Activated T-helper 17 cell treated with anti-CD3 and anti-CD28 coated beads, Interleukin-2, amount 50 U/mL, for 72 hours (primary cell): ENCODE measurements around the gene TMEM218. TPM values are rescaled to one million over a fixed set of nuclear protein-coding genes. Genes with fewer than 3 reads are reported as not detected.

Experiments used
- ATAC-seq: fragments of 150-1000 bp; cut with Tn5 transposase; replicated peaks from 2 replicates; pipeline ENCODE4 v1.10.0; 2021; ENCODE audit warnings: mild to moderate bottlenecking, moderate library complexity
- H3K27ac Mint-ChIP-seq: one replicate; pipeline ENCODE4 v1.8.0; 2022; ENCODE audit warnings: mixed read lengths
- H3K27me3 Mint-ChIP-seq: one replicate; pipeline ENCODE4 v1.8.0; 2022; ENCODE audit warnings: mixed read lengths
- H3K36me3 Mint-ChIP-seq: one replicate; pipeline ENCODE4 v1.8.0; 2022; ENCODE audit warnings: low read depth, mild to moderate bottlenecking, mixed read lengths
- H3K4me1 Mint-ChIP-seq: one replicate; pipeline ENCODE4 v1.8.0; 2022; ENCODE audit warnings: mixed read lengths
- H3K4me3 Mint-ChIP-seq: one replicate; pipeline ENCODE4 v1.8.0; 2022; ENCODE audit warnings: mild to moderate bottlenecking, mixed read lengths
- H3K9me3 Mint-ChIP-seq: one replicate; pipeline ENCODE4 v1.8.0; 2022; ENCODE audit warnings: mixed read lengths
- total RNA-seq, 2 donors: library from RNA; stranded (reverse); gene quantifications; one replicate each; pipeline ENCODE4 v1.2.3, GENCODE V29; 2022

Gene TMEM218
- 10 to 100 TPM; 11.3 to 14.2 TPM for total RNA-seq

DNA sequence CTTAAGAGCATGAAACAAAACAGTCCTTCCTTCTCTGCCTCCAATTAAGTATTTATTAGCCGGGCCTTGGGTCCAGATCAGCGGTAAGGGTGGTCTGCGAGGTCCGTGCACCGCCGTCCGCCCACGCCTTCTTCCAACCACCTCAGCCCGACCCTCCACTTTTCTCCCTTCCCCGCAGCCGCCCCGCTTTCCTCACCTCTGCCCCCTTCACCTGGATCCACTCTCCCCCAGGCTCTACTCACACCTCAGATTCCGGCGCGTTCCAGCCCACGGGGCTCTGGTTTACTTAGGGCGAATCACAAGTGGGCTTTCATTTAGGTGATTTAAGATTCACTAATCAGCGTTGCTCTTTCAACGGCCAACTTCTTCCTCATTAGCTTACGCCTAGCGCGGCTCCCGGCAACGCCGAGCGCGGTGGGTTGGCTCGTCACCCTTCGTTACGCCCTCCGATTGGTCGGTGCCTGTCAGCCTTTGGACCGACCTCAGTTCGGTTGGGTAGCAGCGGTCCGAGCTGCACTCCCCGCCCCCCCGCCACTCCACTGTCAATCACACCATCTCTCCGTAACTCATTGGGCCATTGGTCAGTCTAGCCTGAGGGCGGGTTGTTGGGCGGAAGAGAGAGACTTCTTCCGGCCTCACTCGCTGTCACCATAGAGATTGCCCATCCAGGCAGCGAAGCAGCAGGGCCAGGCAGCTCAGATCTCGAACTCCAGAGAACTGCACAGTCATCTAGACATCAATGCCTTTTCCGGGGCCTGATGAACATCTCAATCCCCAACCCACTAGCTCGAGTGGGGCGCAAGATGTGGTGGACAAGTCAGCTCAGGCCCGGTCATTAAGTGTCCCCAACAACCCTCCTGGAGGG lies at the start of gene TMEM218:
TSS of gene TMEM218 (minus strand) at position 284 of the 865 bp plus-strand sequence. CDS start 9,385 bp downstream, outside the sequence.
- Mint-ChIP-seq H3K4me1 (peaks cover 9% of the 10 kb centered on the region), H3K9me3 (peaks cover 5% of the 10 kb centered on the region), H3K4me3 (peak within 1 kb of the TSS; percentile 99), H3K27me3 (no peaks in the 10 kb centered on the region), H3K27ac (peak within 1 kb of the TSS; percentile 99), H3K36me3 (peaks cover 8% of the 10 kb centered on the region)
- peak; percentile 99 for ATAC-seq

DNA sequence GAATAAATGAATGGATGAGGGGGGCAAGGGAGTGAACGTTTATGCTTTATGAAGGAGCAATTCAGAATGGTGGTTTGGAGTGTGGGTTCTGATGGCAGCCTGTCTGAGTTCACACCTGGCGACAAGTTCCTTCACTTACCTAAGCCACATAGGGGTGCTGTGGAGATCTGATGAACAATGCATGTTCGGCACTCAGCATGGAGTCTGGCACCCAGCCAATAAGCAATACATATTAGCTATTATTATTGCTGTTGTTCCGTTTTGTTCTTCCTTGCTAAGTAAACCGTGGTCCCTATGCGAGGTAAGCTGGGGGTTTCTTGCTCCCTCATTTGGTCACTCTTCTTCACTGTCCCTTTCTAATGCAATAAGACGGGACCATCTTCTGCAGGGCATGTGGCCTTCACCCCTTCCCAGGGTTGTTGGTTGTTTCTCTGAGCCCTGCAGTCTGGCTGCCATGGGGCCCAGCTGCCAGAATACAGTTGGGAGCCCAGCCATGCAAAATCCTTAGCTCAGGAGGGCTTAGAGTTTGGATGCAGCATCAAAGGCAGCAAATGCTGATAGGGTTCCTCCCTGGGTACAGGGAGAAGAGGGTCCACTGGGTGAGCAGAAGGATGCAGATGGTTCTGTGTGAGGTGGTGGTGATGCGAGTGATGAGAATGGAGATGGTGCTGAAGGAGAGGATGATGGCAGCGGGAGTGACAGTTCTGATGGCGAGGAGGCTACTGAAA lies 46.7 kb upstream of the TMEM218 start:
- Mint-ChIP-seq H3K9me3 (no peaks in the 10 kb centered on the region), H3K4me3 (no peak overlapping the region), H3K27ac (no peak overlapping the region), H3K4me1 (no peaks in the 10 kb centered on the region), H3K36me3 (no peaks in the 10 kb centered on the region), H3K27me3 (peaks cover 48% of the 10 kb centered on the region)
- no peak for ATAC-seq

DNA sequence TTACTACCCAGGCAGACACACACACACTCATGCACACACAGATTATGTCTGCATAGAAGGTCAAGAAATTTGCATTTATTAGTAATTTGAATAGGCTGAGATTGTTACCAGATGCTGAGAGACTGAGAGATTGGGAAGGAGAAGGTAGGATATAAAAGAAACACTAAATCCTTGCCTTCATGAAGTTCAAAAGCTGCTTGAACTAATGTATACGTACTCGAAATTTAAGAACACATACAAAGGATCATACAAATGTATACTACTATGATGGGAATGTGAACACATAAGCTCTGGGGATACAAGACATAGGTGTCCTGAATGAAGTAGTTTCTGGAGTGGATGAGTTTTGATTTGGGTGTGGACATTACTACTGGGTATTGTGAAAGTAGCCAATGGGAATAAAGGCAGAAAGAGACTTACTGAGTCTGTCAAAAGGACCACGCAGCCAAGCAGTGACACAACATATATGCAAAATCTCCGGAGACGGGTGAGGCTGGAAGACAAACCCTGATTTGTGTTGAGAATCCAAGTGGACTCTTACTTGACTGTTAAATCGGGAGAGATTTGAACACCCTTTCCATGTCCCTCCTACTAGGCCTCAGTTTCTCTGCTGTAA lies 45.8 kb upstream of the TMEM218 start:
- Mint-ChIP-seq H3K4me1 (no peaks in the 10 kb centered on the region), H3K36me3 (no peaks in the 10 kb centered on the region), H3K4me3 (no peak overlapping the region), H3K27ac (no peak overlapping the region), H3K9me3 (no peaks in the 10 kb centered on the region), H3K27me3 (peaks cover 45% of the 10 kb centered on the region)
- no peak for ATAC-seq

DNA sequence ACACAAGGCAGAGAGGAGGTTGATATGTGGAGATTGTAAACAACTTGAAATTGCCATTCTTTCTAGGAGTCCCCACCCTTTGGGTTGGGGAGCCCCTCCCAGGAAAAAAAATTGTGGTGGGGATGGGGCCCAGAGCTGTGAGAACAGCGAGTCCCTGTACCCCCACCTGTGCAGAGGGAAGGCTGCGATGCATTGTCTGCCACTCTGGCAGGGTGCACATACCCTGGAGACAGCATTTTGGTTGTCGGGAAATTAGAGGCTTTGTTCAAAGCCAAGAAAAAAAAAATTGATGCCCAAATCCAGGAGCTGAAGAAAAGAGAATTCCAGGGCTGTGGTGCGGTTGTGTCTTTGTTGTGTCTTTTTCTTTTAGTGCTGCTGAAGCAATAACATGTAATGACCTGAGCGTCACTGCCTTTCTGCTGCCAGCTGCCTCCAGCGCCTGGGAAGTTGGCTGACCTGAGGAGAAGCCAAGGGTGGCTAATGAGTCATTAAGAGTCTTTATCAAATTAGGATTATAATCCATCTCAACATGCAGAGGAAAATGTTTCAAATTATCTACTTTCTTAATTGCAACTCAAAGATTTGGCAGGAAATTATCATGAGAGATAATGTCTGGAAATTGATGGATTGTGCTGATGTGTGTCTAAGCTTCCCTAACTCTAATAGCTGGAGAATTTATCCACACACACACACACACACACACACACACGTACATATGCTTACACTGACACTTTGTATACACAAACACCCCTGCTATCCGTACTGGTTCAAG lies 45.1 kb upstream of the TMEM218 start:
- Mint-ChIP-seq H3K4me1 (no peaks in the 10 kb centered on the region), H3K27ac (no peak overlapping the region), H3K36me3 (no peaks in the 10 kb centered on the region), H3K9me3 (no peaks in the 10 kb centered on the region), H3K27me3 (peaks cover 41% of the 10 kb centered on the region), H3K4me3 (no peak overlapping the region)
- ATAC-seq, result no peak

DNA sequence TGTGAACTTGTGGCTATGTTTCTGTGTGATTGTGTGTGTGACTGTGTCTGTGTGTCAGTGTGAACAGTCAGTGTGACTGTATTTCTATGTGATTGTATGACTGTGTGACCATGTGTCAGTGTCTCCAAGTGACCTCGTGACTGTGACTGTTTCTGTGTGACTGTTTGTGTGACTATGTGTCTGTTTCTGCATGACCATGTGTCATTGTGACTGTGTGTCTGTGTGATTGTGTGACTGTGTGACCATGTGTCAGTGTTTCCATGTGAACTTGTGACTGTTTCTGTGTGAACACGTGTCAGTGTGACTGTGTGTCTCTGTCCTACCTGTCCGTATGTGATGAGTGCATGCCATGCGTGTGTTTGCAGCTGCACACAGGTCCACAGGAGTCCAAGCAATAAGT lies 44.3 kb upstream of the TMEM218 start:
- H3K36me3 Mint-ChIP-seq, result no peaks in the 10 kb centered on the region
- no peak for ATAC-seq
- peaks cover 38% of the 10 kb centered on the region for H3K27me3 Mint-ChIP-seq
- H3K4me1 Mint-ChIP-seq, result no peaks in the 10 kb centered on the region
- no peak overlapping the region for H3K4me3 Mint-ChIP-seq
- H3K9me3 Mint-ChIP-seq, result no peaks in the 10 kb centered on the region
- no peak overlapping the region for H3K27ac Mint-ChIP-seq

DNA sequence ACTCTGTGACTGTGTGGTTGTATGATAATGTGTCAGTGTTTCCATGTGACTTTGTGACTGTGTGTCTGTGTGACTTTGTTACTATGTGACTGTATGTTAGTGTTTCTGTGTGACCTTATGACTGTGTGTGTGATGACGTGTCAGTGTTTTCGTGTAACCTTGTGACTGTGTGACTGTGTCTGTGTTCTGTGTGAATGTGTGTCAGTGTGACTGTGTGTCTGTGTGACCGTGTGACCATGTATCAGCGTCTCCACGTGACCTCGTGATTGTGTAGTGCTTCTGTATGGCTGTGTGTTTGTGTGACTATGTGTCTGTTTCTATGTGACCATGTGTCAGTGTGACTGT lies 43.6 kb upstream of the TMEM218 start:
- no peak overlapping the region for H3K27ac Mint-ChIP-seq
- peaks cover 31% of the 10 kb centered on the region for H3K27me3 Mint-ChIP-seq
- peak; percentile 24 for ATAC-seq
- no peaks in the 10 kb centered on the region for H3K9me3 Mint-ChIP-seq
- H3K4me1 Mint-ChIP-seq, result no peaks in the 10 kb centered on the region
- no peaks in the 10 kb centered on the region for H3K36me3 Mint-ChIP-seq
- H3K4me3 Mint-ChIP-seq, result no peak overlapping the region

DNA sequence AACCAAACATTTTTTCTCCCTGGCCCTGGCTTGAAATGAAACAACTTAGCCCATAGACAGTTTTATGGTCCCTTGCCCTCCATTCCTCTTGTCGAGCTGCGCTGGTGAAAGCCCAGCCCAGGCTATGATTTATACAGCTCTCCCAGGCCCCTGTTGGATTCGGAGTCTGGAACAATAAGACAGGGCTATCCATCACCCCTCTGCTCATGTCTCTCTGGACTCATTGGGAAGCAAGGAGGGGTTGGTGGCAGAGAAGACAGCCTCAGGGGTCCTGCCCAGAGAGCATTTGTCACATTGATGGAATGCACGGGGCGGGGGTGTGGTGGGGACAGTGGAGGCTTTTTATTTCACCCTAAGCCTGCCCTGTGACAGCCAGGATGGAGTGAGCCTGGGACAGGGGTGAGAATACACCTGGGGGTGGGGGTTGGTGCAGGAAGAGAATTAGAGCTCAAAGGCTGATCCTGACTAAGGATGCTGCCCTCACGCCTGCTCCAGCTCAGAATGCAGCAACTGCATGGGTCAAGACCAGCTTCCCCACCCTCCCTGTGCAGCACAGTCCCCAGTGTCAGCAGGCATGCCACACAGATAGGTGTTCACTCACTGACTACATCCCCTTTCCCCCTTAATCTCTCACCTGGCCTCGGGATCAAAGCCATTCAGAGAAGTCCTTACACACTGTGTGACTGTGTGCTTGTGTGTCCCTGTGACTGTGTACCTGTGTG lies 43.1 kb upstream of the TMEM218 start:
- no peak overlapping the region for H3K27ac Mint-ChIP-seq
- no peaks in the 10 kb centered on the region for H3K36me3 Mint-ChIP-seq
- H3K4me1 Mint-ChIP-seq, result no peaks in the 10 kb centered on the region
- H3K9me3 Mint-ChIP-seq, result no peaks in the 10 kb centered on the region
- no peak overlapping the region for H3K4me3 Mint-ChIP-seq
- H3K27me3 Mint-ChIP-seq, result peaks cover 30% of the 10 kb centered on the region
- no peak for ATAC-seq

DNA sequence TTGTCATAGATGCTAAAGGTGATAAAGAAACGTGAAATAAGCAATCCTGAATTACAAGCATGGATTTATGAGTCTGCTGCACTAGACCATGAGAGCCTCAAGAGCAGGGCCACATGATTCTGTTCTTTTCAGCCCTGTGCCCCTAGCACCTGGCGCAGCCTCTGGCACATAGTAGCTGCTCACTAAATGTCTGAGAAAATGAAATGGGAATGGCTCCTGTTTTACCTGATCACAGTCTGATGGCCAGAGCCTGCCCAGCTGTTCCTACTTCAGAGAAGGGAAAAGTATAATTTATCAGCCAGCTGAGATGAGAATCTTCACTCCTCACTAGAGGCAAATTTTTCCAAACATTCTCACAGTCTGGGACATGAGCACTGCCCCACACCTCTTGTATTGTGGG lies 42.4 kb upstream of the TMEM218 start:
- no peak for ATAC-seq
- Mint-ChIP-seq H3K36me3 (no peaks in the 10 kb centered on the region), H3K4me1 (no peaks in the 10 kb centered on the region), H3K4me3 (no peak overlapping the region), H3K27me3 (peaks cover 30% of the 10 kb centered on the region), H3K9me3 (no peaks in the 10 kb centered on the region), H3K27ac (no peak overlapping the region)

DNA sequence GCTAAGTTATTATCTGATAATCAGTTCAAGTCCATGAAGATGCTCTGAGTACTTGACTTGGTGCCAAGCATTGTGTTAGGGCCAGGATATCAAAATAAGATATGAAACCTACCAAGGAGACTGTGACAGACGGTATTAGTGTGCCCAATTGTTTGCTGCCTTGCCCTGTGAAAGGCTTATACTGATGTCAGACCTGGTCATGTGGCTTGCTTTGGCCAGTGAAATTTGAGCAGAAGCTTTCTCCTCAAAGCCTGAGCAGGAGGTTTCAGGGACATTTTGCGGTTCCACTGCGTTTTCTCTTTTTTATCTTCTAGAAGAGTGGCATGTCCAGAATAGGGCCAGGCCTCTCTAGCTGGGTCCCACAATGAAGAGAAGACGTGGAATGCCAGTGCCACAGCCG lies 37.3 kb upstream of the TMEM218 start:
- Mint-ChIP-seq H3K27me3 (peaks cover 9% of the 10 kb centered on the region), H3K27ac (no peak overlapping the region), H3K9me3 (no peaks in the 10 kb centered on the region), H3K4me1 (no peaks in the 10 kb centered on the region), H3K4me3 (no peak overlapping the region), H3K36me3 (no peaks in the 10 kb centered on the region)
- no peak for ATAC-seq

DNA sequence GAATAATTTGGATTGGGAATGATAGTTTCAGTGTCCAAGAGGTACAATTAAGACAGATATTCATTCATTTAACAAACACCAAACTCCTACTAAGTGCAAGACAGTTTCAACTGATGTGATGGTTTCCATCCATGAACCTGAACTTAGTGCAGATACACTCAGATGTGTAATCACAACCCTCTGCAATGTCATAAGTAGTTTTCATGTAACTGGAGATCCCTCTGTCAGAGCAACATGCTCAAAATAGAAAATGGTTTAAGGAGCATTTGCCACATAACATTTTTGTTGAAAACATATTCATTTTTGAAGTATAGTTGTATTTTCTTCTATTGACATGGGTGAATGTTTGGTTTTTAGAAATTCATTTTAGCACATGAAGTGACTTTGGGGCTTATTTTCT lies 36.6 kb upstream of the TMEM218 start:
- Mint-ChIP-seq H3K27ac (no peak overlapping the region), H3K36me3 (no peaks in the 10 kb centered on the region), H3K27me3 (peaks cover 9% of the 10 kb centered on the region), H3K4me1 (no peaks in the 10 kb centered on the region), H3K4me3 (no peak overlapping the region), H3K9me3 (no peaks in the 10 kb centered on the region)
- ATAC-seq, result no peak

DNA sequence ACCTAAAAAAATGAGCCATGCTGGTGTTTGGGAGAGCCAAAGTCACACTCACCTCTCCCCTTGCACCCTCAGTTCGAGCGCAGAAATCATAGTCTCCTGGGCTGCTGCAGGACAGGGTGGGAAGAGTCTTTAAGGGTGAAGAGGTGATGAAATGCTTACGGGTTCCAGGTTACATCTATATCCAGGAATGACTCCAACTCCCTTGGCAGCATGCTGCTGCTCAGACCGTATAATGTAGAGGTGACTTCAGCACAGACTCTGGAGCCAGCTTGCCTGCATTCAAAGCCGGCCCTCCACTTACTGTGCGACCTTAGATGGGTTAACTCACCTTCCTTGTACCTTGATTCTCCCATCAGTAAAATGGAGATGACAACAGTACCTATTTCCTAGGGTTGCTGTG lies 35.9 kb upstream of the TMEM218 start:
- Mint-ChIP-seq H3K4me3 (no peak overlapping the region), H3K4me1 (no peaks in the 10 kb centered on the region), H3K27me3 (peaks cover 12% of the 10 kb centered on the region), H3K27ac (no peak overlapping the region), H3K9me3 (no peaks in the 10 kb centered on the region), H3K36me3 (no peaks in the 10 kb centered on the region)
- no peak for ATAC-seq

DNA sequence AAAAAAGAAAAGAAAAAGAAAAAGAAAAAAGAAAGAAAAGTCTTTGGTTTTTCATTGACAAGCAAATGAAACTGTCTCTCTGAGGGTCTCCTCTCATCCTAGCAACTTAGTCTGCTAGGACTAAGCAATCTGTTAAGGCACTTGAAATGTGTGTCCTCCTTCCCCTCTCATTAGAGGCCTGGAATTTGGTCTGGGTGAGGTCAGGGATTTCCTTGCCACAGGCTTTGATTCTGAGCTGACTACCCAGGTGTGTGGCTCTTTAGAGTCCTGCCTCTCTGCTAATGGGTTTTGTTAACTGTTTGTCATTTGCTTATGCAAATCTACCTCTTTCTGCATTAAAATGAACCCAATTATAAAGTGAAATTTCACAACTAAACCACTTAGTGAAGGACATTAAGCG lies 34.8 kb upstream of the TMEM218 start:
- no peak overlapping the region for H3K4me3 Mint-ChIP-seq
- no peaks in the 10 kb centered on the region for H3K36me3 Mint-ChIP-seq
- H3K27me3 Mint-ChIP-seq, result peaks cover 16% of the 10 kb centered on the region
- no peak overlapping the region for H3K27ac Mint-ChIP-seq
- ATAC-seq, result no peak
- H3K9me3 Mint-ChIP-seq, result no peaks in the 10 kb centered on the region
- H3K4me1 Mint-ChIP-seq, result peaks cover 5% of the 10 kb centered on the region

DNA sequence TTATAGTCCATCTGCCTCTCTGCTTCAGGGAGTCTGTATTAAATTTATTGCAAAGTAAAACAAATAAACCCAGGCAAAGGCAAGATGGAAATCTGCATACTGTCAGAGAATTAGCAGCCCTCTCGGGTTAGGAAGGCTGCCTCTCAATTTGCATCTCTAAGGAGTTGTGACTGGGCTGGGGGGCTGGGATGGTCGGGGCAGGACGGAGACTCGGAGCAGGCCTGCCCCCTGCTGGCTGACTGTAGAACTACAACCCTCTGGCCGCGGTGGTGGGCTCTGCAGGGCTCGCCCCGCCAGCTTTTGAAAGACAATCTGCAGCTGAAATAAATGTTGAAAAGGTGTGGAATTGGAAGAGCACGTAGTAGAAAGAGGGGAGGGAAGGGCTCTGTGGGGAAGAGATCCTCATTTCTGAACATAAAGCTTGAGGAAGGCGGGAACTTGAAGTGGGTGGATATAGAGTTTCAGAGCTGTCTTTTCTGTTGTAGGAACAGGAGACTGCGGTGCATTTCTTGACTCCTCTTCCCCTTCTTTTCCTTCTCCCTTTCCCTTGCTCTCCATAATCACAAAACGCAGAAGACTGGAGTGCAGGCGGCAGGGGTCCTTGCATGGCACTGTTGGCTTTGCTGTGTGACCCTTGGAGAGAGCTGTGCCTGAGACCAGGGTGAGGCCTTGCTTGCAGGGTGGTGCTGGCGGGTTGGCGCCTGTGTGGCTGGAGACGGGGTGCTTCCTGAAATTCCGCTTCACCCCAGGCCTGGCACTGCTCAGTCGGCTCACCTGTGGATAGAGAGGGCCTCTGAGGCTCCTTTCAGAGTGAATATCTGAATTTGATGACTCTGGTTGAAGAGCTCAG lies 30.5 kb upstream of the TMEM218 start:
- peaks cover 5% of the 10 kb centered on the region for H3K4me1 Mint-ChIP-seq
- no peak overlapping the region for H3K27ac Mint-ChIP-seq
- no peaks in the 10 kb centered on the region for H3K36me3 Mint-ChIP-seq
- H3K9me3 Mint-ChIP-seq, result no peaks in the 10 kb centered on the region
- no peak overlapping the region for H3K4me3 Mint-ChIP-seq
- peak; percentile 64 for ATAC-seq
- H3K27me3 Mint-ChIP-seq, result peaks cover 28% of the 10 kb centered on the region
